ENCODE data around the gene COL25A1. TPM values are rescaled to one million over a fixed set of nuclear protein-coding genes. Genes with fewer than 3 reads are reported as not detected.

The COL25A1 gene
- total RNA-seq, 1 experiment from 2014 or later = not detected

- no TSS peak for BruUV-seq (replicated peaks)
- Histone ChIP-seq H3K79me2 (ENCODE audit: insufficient read depth, low read length) (no peaks in the 10 kb centered on the region), H2AFZ (ENCODE audit: low read depth, low read length, poor library complexity, severe bottlenecking) (no peak overlapping the region), H4K20me1 (ENCODE audit: insufficient read depth) (no peaks in the 10 kb centered on the region), H3K9ac (ENCODE audit: low read length) (no peak overlapping the region), H3K9me3 (ENCODE audit: control insufficient read depth in 1 of 2, insufficient read depth in 1 of 2, low read depth in 1 of 2, low read length in 2 of 2) (no peaks in the 10 kb centered on the region), H3K4me1 (ENCODE audit: control insufficient read depth in 1 of 2, insufficient read depth in 2 of 2, low read length in 2 of 2) (no peaks in the 10 kb centered on the region), H3K36me3 (ENCODE audit: control insufficient read depth in 1 of 2, insufficient read depth in 2 of 2, low read length in 2 of 2) (no peaks in the 10 kb centered on the region), H3K4me2 (ENCODE audit: low read length) (no peak overlapping the region), H3K9me2 (ENCODE audit: insufficient read depth) (no peaks in the 10 kb centered on the region), H3K4me3 (replicated peaks in 1 of 2; ENCODE audit: low read depth in 1 of 2, low read length in 2 of 2) (no peak overlapping the region), H3K27me3 (ENCODE audit: insufficient read depth, low read length) (peaks cover 51% of the 10 kb centered on the region), H3K27ac (ENCODE audit: low read depth, low read length) (no peak overlapping the region)
- DNase-seq (ENCODE audit: low read depth, low spot score) = no peak
- no peak for ATAC-seq
- ChIA-PET CTCF (no interaction called here), POLR2A (no interaction called here), RAD21 (ENCODE audit: low non-redundant PET in 1 of 2, low total read pairs in 2 of 2, uncharacterized antibody in 2 of 2, unreplicated experiment in 2 of 2) (no interaction called here)
- TF ChIP-seq MAX (IDR thresholded peaks at IDR 0.05) (no peak), REST (IDR thresholded peaks at IDR 0.05; ENCODE audit: low read depth) (no peak), CEBPB (IDR thresholded peaks at IDR 0.05; ENCODE audit: low read depth) (no peak), CTCF (IDR thresholded peaks at IDR 0.05 in 2 of 3, conservative IDR thresholded peaks at IDR 0.05 in 1 of 3; ENCODE audit: borderline replicate concordance in 1 of 3, insufficient read depth in 1 of 3, low read depth in 2 of 3, low read length in 2 of 3) (no peak), YY1 (IDR thresholded peaks at IDR 0.05; ENCODE audit: extremely low read depth, insufficient replicate concordance, low read depth, low read length) (no peak), EZH2phosphoT487 (IDR thresholded peaks at IDR 0.05; ENCODE audit: borderline replicate concordance) (no peak), ATF3 (IDR thresholded peaks at IDR 0.05) (no peak), POLR2AphosphoS5 (IDR thresholded peaks at IDR 0.05; ENCODE audit: low read depth, low read length) (no peak), SIN3A (IDR thresholded peaks at IDR 0.05; ENCODE audit: low read depth) (no peak), TCF7L2 (IDR thresholded peaks at IDR 0.05; ENCODE audit: borderline replicate concordance, extremely low read depth, insufficient read depth, insufficient read length) (no peak), POLR2A (IDR thresholded peaks at IDR 0.05; ENCODE audit: borderline replicate concordance, extremely low read depth, insufficient read depth, insufficient read length) (no peak), RAD21 (IDR thresholded peaks at IDR 0.05; ENCODE audit: low read depth) (no peak), JUND (IDR thresholded peaks at IDR 0.05) (no peak), ZFX (IDR thresholded peaks at IDR 0.05) (no peak), EZH2 (IDR thresholded peaks at IDR 0.05) (no peak), SRF (IDR thresholded peaks at IDR 0.05; ENCODE audit: low read depth) (no peak), CBX3 (IDR thresholded peaks at IDR 0.05; ENCODE audit: low read depth) (no peak)
- intact Hi-C loops (cut with micrococcal nuclease) = no loop called here
Observed at GRCh38 chr4:108887034-108887433, 415.4 kb downstream of the COL25A1 start.
